Common myeloid progenitor, CD34-positive (primary cell): ENCODE measurements around the gene CNNM3.

Source experiments
- CTCF ChIA-PET: fragments of 350-600 bp; sonication (Branson Sonifier 250); formaldehyde crosslinking; loops from one replicate; lab custom pipeline; 2021; ENCODE audit warnings: antibody characterized with exemption; lab: Charles Lee
- POLR2A ChIA-PET: fragments of 350-600 bp; sonication (Branson Sonifier 250); formaldehyde crosslinking; loops from one replicate; lab custom pipeline; 2021; ENCODE audit warnings: antibody characterized with exemption; lab: Charles Lee
- DNase-seq, 3 donors: peaks; one replicate each; pipeline versions ENCODE4 v3.0.0 to v3.0.0-alpha.2; 2013
- H3K27ac ChIP-seq, 2 experiments: 1 replicate in 1 of 2; 2 replicates in 1 of 2; pipeline ENCODE4 v1.7.0; 2013; ENCODE audit warnings: inconsistent platforms in 2 of 2, low read length in 2 of 2, mild to moderate bottlenecking in 2 of 2, low read depth in 1 of 2, moderate library complexity in 1 of 2; ENCODE audit not compliant: severe bottlenecking in 2 of 2, insufficient read depth in 1 of 2, poor library complexity in 1 of 2
- H3K27me3 ChIP-seq, 5 experiments: replicated peaks in 2 of 5; 1 replicate in 3 of 5; 2 replicates in 2 of 5; pipeline versions ENCODE4 v1.6.1 to v1.7.0; 2013; ENCODE audit warnings: low read length in 4 of 5, mild to moderate bottlenecking in 2 of 5, moderate library complexity in 2 of 5, inconsistent platforms in 1 of 5; ENCODE audit not compliant: insufficient read depth in 5 of 5, control insufficient read depth in 4 of 5
- H3K36me3 ChIP-seq, 4 experiments: 1 replicate in 2 of 4; 2 replicates in 2 of 4; pipeline versions ENCODE4 v1.6.1 to v1.7.0; 2013; ENCODE audit warnings: low read length in 3 of 4, control low read depth in 1 of 4, mild to moderate bottlenecking in 1 of 4; ENCODE audit not compliant: control insufficient read depth in 4 of 4, insufficient read depth in 4 of 4
- H3K4me1 ChIP-seq, 4 experiments: 1 replicate in 3 of 4; 2 replicates in 1 of 4; pipeline versions ENCODE4 v1.6.1 to v1.7.1; 2013; ENCODE audit warnings: low read length in 3 of 4, mild to moderate bottlenecking in 3 of 4, control low read depth in 1 of 4, inconsistent platforms in 1 of 4, moderate library complexity in 1 of 4; ENCODE audit not compliant: control insufficient read depth in 4 of 4, insufficient read depth in 4 of 4; ENCODE audit errors: control extremely low read depth in 1 of 4
- H3K4me3 ChIP-seq, 7 experiments: 1 replicate in 4 of 7; 2 replicates in 3 of 7; pipeline versions ENCODE4 v1.5.1 to v1.7.0; 2013; ENCODE audit warnings: mild to moderate bottlenecking in 7 of 7, low read length in 6 of 7, moderate library complexity in 6 of 7, inconsistent platforms in 2 of 7, low read depth in 2 of 7, control low read depth in 1 of 7; ENCODE audit not compliant: insufficient read depth in 4 of 7, control insufficient read depth in 1 of 7; ENCODE audit errors: extremely low read depth in 1 of 7
- H3K9me3 ChIP-seq, 5 experiments: 1 replicate in 4 of 5; 2 replicates in 1 of 5; pipeline versions ENCODE4 v1.6.1 to v1.7.1; 2013; ENCODE audit warnings: low read length in 4 of 5, mild to moderate bottlenecking in 2 of 5, inconsistent platforms in 1 of 5, low read depth in 1 of 5, moderate library complexity in 1 of 5; ENCODE audit not compliant: control insufficient read depth in 4 of 5, insufficient read depth in 2 of 5; ENCODE audit errors: control extremely low read depth in 1 of 5
- WGBS: methylation state at CpG from one replicate; pipeline ENCODE4 v1.1.5; 2013; ENCODE audit not compliant: insufficient coverage; 5-methylcytosine and 5-hydroxymethylcytosine counted together

CNNM3 gene

GRCh38 chr2:96869822-96870625, 54.0 kb downstream of the CNNM3 start, which contains the start of gene SEMA4C:
Gene SEMA4C (minus strand): TSS chr2:96870080. CDS start chr2:96867886, 2,194 bp downstream.
- under 1% methylated on average over 73 of the region's 93 CpGs for WGBS
- Histone ChIP-seq H3K27ac (peak within 1 kb of the TSS in 1 of 2 experiments; percentile 74), H3K9me3 (no peaks in the 10 kb centered on the region), H3K4me1 (peaks cover 0 to 45% (median 41%) of the 10 kb centered on the region in 4 experiments), H3K4me3 (peak within 1 kb of the TSS; percentile 67 to 85 (median 71)), H3K36me3 (peaks cover 3 to 11% (median 9%) of the 10 kb centered on the region in 4 experiments), H3K27me3 (peaks cover 0 to 5% (median 4%) of the 10 kb centered on the region in 5 experiments)
- POLR2A ChIA-PET, result interaction anchor here (1.0 kb wide), 1 partner anchor 23 kb away, joined by 3 read pairs; no protein-coding TSS in a partner anchor
- peak in 2 of 3 donors; percentile 47 to 57 for DNase-seq
- CTCF ChIA-PET, result interaction anchor here (1.2 to 4.2 kb wide), 5 partner anchors 12 to 91 kb away, joined by 3 to 27 read pairs (median 5); partner anchors contain the start of gene ANKRD39

- H3K4me3 ChIP-seq, result peak overlapping the region in 6 of 7 experiments; percentile 67 to 85 (median 72)
- 4% methylated on average over 12 of the region's 13 CpGs for WGBS
- peaks cover 0 to 4% (median 2%) of the 10 kb centered on the region in 4 experiments for H3K36me3 ChIP-seq
- H3K27me3 ChIP-seq, result peaks cover 0 to 5% (median 4%) of the 10 kb centered on the region in 5 experiments
- DNase-seq, result peak in 2 of 3 donors; percentile 73 to 80
- no peaks in the 10 kb centered on the region for H3K9me3 ChIP-seq
- ChIA-PET CTCF (interaction anchor here (0.8 to 2.1 kb wide), 8 partner anchors 10 to 91 kb away, joined by 3 to 9 read pairs (median 3); partner anchors contain the start of gene ANKRD39), POLR2A (interaction anchor here (1.0 kb wide), 1 partner anchor 22 kb away, joined by 3 read pairs; no protein-coding TSS in a partner anchor)
- H3K27ac ChIP-seq, result peak overlapping the region in 1 of 2 experiments; percentile 74
- H3K4me1 ChIP-seq, result peaks cover 0 to 45% (median 41%) of the 10 kb centered on the region in 4 experiments
Observed at GRCh38 chr2:96870626-96871255, 54.7 kb downstream of the CNNM3 start.

GRCh38 chr2:96872591-96873349, 56.7 kb downstream of the CNNM3 start:
- DNase-seq, result no peak
- ChIA-PET CTCF (interaction anchor here (1.0 to 2.3 kb wide), 6 partner anchors 14 to 89 kb away, joined by 3 to 6 read pairs (median 4); no protein-coding TSS in a partner anchor), POLR2A (no interaction called here)
- Histone ChIP-seq H3K9me3 (no peaks in the 10 kb centered on the region), H3K27me3 (peaks cover 0 to 5% (median 4%) of the 10 kb centered on the region in 5 experiments), H3K36me3 (no peaks in the 10 kb centered on the region), H3K27ac (no peak overlapping the region), H3K4me3 (no peak overlapping the region), H3K4me1 (peaks cover 0 to 24% (median 22%) of the 10 kb centered on the region in 4 experiments)
- 98% methylated on average over 10 of the region's 14 CpGs for WGBS

- Histone ChIP-seq H3K4me1 (peaks cover 0 to 17% (median 14%) of the 10 kb centered on the region in 4 experiments), H3K27me3 (peaks cover 0 to 5% (median 4%) of the 10 kb centered on the region in 5 experiments), H3K9me3 (no peaks in the 10 kb centered on the region), H3K36me3 (no peaks in the 10 kb centered on the region), H3K4me3 (no peak overlapping the region), H3K27ac (no peak overlapping the region)
- POLR2A ChIA-PET, result interaction anchor here (1.0 to 1.1 kb wide), 2 partner anchors 16 to 80 kb away, joined by 3 read pairs; partner anchors contain the start of gene ANKRD39
- WGBS, result 48% methylated on average over 5 of the region's 8 CpGs
- no peak for DNase-seq
- CTCF ChIA-PET, result interaction anchor here (0.9 to 2.3 kb wide), 8 partner anchors 10 to 81 kb away, joined by 3 to 6 read pairs (median 4); partner anchors contain the start of gene ANKRD39
Observed at GRCh38 chr2:96873651-96874096, 57.6 kb downstream of the CNNM3 start.

GRCh38 chr2:96874198-96874831, 58.2 kb downstream of the CNNM3 start:
- H3K4me3 ChIP-seq, result no peak overlapping the region
- peaks cover 0 to 5% (median 4%) of the 10 kb centered on the region in 5 experiments for H3K27me3 ChIP-seq
- ChIA-PET CTCF (interaction anchor here (0.5 to 2.3 kb wide), 8 partner anchors 10 to 470 kb away, joined by 3 to 6 read pairs (median 4); partner anchors contain the start of gene ANKRD39), POLR2A (interaction anchor here (1.0 to 1.1 kb wide), 2 partner anchors 16 to 80 kb away, joined by 3 read pairs; partner anchors contain the start of gene ANKRD39)
- H3K9me3 ChIP-seq, result no peaks in the 10 kb centered on the region
- peaks cover 0 to 17% (median 12%) of the 10 kb centered on the region in 4 experiments for H3K4me1 ChIP-seq
- H3K36me3 ChIP-seq, result no peaks in the 10 kb centered on the region
- WGBS, result 70% methylated on average over 11 of the region's 18 CpGs
- DNase-seq, result peak in 2 of 3 donors; percentile 47 to 53
- H3K27ac ChIP-seq, result no peak overlapping the region
